ENCODE measurements around the gene RALB. TPM values are rescaled to one million over a fixed set of nuclear protein-coding genes. Genes with fewer than 3 reads are reported as not detected.
"Not testable (repeated sequence)": the region's sequence is repeated elsewhere in the genome, so short reads cannot be mapped to it uniquely, and the experiment has no call there.

The RALB gene
- total RNA-seq, 1 experiment from 2014 or later, result 35.8 TPM

DNA sequence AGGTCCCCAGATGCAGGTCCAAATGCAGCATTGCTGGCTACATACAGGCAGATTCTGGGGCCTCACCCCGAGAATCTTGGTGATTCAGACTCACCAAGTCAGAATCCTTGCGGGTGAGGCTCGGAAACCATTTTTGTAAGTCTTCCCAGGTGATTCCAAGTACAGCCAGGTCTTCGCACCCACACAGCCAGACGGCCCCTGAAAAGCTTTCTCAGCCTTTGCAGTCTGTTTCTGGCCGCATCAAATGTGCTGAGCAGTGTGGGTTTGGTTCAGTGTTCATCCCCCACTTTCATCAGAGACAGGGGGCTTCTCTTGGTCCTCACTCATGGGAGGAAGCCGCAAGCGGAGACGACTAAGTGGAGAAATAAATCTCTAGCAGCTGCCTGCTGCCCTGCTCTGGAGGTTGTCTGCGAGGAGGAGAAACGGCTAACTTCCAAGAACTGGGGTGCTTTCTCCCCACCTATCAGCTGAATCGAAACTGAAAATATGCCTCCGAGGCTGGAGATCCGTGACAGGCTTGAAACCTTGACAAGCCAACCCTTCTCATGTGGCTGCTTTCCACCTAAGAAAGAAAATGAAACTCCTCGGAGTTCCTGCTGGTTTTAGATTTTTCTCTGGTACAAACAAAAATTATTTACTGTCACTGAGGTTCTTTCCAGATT is 20.5 kb upstream of the RALB start:
- H3K27me3 ChIP-seq, result peaks cover 12% of the 10 kb centered on the region
- H3K4me3 ChIP-seq, result peak overlapping the region; percentile 29
- no peaks in the 10 kb centered on the region; the same call in 1 of the 2 replicates for H3K4me1 ChIP-seq
- no peaks in the 10 kb centered on the region for H3K36me3 ChIP-seq
- no peak for DNase-seq
- H3K27ac ChIP-seq, result no peak overlapping the region
- no peaks in the 10 kb centered on the region for H3K9me3 ChIP-seq (replicated peaks)

DNA sequence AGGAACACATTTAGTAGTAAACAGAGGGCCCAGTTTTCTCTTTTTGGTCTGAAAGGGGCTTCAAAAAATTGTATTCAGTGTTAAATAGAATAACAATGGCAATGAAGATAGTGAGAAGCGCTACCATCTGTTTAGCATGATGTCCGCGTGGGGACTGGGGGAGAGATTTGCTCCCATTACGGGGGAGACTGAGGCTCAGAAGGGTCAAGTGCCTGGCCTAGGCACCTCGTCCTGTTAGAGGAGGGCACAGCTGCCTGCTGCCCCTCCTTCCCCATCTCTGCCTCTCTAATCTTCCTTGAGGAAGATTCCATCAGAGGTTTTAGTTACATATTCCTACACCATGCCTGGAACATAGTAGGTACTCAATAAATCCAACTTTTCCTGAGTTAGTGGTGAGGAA is 19.4 kb upstream of the RALB start:
- Histone ChIP-seq H3K4me3 (no peak overlapping the region), H3K4me1 (no peaks in the 10 kb centered on the region; the same call in 1 of the 2 replicates), H3K9me3 (replicated peaks) (no peaks in the 10 kb centered on the region), H3K27me3 (peaks cover 3% of the 10 kb centered on the region; the same call in 1 of the 2 replicates), H3K27ac (no peak overlapping the region), H3K36me3 (no peaks in the 10 kb centered on the region)
- DNase-seq, result no peak

DNA sequence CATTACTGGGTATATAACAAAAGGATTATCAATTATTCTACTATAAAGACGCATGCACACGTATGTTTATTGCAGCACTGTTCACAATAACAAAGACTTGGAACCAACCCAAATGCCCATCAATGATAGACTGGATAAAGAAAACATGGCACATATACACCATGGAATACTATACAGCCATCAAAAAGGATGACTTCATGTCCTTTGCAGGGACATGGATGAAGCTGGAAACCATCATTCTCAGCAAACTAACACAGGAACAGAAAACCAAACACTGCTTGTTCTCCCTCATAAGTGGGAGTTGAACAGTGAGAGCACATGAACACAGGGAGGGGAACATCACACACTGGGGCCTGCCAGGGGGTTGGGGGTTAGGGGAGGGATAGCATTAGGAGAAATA is 17.5 kb upstream of the RALB start:
- not testable (repeated sequence) for H3K4me3 ChIP-seq; DNase-seq; H3K4me1 ChIP-seq; H3K9me3 ChIP-seq (replicated peaks); H3K27me3 ChIP-seq; H3K36me3 ChIP-seq; H3K27ac ChIP-seq

DNA sequence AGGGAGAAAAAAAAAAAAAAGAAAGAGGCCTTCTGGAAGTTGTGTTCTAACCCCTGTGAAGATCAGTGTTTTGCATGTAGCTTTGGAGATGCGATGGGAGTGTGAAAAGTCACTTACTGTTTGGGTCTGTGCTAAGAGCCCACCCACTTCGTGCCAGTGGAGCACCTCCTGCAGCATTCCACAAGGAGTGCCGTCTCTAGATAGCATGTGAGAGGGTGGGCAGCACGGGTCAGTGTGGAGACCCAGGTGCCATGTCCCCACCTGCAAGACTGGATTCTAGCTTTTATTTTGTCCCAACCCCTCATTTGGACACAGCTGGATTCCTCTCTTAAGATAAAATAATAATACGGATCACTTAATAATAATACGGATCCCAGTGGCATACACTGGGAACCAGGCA is 17.0 kb upstream of the RALB start:
- Histone ChIP-seq H3K4me1 (no peaks in the 10 kb centered on the region; the same call in 1 of the 2 replicates), H3K36me3 (no peaks in the 10 kb centered on the region), H3K9me3 (replicated peaks) (no peaks in the 10 kb centered on the region), H3K27me3 (peaks cover 3% of the 10 kb centered on the region; the same call in 1 of the 2 replicates), H3K4me3 (no peak overlapping the region), H3K27ac (no peak overlapping the region)
- DNase-seq, result no peak

DNA sequence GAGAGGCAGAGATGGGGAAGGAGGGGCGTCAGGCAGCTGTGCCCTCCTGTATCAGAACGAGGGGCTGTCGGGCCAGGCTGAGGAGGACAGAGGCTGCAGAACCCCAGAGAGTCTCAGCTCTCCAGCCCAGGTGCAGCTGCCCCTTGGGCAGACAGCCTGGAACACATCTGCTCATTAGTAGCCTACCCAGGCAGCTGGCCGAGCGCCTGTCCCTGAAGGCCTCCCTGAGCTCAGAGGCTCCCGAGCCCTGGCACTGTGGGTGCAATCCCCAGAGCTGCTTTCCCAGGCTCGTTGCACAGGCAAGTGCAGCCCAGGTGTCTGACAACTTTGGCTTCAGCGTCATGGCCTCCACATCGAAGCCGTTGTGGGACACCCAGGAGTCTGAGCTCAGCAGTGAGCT is 16.3 kb upstream of the RALB start:
- H3K9me3 ChIP-seq (replicated peaks), result no peaks in the 10 kb centered on the region

DNA sequence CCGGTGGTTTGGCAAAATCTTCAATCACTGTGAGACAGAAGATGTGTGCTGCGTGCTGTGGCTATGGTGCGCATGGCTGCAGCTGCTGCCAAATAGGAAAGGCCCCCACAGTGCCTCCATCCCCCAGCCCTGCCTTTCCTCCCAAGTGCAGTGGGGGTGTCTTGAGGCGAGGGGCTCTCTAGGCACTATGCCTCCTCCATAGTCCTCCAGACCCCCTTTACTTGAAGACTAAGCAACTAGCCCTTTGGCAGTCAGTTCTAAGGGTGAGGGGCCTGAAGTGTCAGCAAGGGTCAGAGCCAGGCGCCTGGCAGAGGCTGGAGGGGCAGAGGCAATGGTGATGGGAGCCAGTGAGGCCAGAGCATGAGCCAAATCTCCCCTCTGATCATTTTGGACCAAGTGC is 15.9 kb upstream of the RALB start:
- no peak for DNase-seq
- no peak overlapping the region for H3K27ac ChIP-seq
- H3K27me3 ChIP-seq, result 0 out of 2 replicates have a peak, but pooled peaks cover 3% of the 10 kb centered on the region
- H3K9me3 ChIP-seq (replicated peaks), result no peaks in the 10 kb centered on the region
- no peak overlapping the region for H3K4me3 ChIP-seq
- H3K4me1 ChIP-seq, result no peaks in the 10 kb centered on the region; the same call in 1 of the 2 replicates
- H3K36me3 ChIP-seq, result no peaks in the 10 kb centered on the region

More for the DNA sequence above, 16.3 kb upstream of the RALB start:
- no peak for DNase-seq
- H3K27ac ChIP-seq, result no peak overlapping the region
- no peaks in the 10 kb centered on the region for H3K36me3 ChIP-seq
- 0 out of 2 replicates have a peak, but pooled peaks cover 3% of the 10 kb centered on the region for H3K27me3 ChIP-seq
- no peak overlapping the region for H3K4me3 ChIP-seq
- no peaks in the 10 kb centered on the region; the same call in 1 of the 2 replicates for H3K4me1 ChIP-seq

DNA sequence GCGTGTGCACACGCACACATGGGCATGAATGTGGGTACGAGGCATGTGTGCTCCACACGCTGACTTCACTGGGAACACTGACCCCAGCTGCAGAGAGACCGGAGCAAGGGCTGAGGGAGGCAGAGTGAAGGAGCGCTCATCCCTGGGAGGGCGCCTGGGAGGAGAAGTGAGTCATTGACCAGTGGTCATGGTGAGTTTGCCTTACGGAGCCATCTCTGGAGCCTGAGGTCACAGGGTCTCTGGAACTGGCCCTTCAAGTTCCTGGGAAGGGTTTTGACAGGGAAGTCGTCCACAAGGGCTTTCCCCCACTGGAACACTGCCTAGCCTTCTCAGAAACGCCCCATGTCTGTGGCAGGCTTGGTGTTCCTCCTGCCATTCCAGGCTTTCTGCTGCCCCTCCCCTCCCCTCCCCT is 15.2 kb upstream of the RALB start:
- no peaks in the 10 kb centered on the region; the same call in 1 of the 2 replicates for H3K4me1 ChIP-seq
- H3K36me3 ChIP-seq, result no peaks in the 10 kb centered on the region
- no peak overlapping the region for H3K4me3 ChIP-seq
- no peaks in the 10 kb centered on the region for H3K9me3 ChIP-seq (replicated peaks)
- H3K27me3 ChIP-seq, result 0 out of 2 replicates have a peak, but pooled peaks cover 3% of the 10 kb centered on the region
- no peak overlapping the region for H3K27ac ChIP-seq
- DNase-seq, result peak; percentile 36 to 40

DNA sequence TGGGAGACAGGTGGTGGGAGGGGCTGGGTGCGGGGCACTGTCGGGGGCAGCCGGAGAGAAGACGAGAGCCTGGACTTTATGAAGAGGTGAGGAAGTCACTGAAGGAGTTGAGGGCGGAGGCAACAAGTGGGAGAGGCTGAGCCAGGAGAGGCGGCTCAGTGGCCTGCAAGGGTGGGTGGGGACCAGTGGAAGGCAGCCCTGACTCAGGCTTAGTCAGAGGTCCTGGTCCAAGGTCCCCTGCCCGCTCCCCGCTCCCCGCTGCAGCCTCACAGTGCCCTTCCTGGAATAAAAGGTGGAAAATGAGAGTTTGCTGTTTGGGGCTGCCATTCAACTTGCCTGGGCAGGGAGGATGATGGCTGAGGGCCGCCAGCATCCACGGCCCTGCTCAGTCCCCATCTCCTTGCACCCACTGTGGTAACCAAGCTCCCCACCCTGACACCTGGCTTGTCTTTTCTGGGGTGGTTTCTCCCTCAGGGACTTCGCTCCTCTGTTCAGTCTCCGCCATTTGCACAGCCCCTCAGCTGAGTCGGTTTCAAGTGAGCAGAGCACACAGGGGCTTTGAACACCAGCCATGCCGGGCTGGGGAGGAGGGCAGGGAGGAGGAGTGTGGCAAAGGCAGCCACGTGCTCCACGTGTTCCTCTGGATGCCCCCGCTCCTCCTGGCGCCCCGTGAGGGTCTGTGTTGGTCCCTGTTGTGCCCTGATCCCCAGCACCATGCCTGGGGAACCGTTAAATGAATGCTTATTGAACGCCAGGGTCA is 13.7 kb upstream of the RALB start:
- DNase-seq, result no peak
- H3K4me1 ChIP-seq, result no peaks in the 10 kb centered on the region; the same call in 1 of the 2 replicates
- no peaks in the 10 kb centered on the region for H3K9me3 ChIP-seq (replicated peaks)
- no peaks in the 10 kb centered on the region for H3K27me3 ChIP-seq
- H3K4me3 ChIP-seq, result no peak overlapping the region
- H3K36me3 ChIP-seq, result no peaks in the 10 kb centered on the region
- H3K27ac ChIP-seq, result no peak overlapping the region

DNA sequence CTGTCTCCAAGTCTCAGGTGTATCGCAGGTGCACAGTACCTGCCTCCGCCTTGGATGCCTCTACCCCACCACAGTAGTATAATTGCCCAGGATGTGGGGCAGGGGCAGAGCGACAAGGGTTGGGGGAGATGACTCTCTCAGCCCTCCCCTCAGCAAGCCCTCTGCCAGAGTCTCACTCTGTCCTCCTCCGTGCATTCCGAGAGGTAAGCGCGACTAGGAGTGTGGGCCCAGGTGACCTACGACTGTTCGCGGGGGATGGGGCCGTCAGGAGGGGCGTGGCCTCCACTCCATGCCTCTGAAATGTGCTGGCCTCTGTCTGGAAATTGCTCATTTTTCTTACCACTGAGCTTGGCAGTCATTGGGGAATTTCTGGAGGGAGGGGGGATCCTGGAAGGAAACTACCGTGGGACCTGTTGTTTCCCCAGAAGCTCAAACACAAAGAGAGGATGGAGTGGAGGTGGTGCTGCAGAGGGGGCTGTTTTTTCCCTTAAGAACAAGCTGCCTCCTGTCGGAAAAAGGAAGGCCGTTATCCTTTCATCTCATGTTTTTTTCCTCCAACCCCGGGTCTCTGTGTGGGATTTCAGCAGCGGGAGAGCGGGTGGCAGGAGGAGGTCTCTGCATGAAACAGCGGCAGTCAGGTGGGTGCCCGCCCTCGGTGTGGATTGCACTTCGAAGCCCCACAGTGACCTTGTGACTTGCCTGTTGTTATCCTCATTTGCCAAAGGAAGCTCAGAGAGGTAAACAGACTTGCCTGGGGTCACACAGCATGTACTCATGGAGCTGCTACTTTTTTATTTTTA is 13.0 kb upstream of the RALB start:
- no peak overlapping the region for H3K27ac ChIP-seq

DNA sequence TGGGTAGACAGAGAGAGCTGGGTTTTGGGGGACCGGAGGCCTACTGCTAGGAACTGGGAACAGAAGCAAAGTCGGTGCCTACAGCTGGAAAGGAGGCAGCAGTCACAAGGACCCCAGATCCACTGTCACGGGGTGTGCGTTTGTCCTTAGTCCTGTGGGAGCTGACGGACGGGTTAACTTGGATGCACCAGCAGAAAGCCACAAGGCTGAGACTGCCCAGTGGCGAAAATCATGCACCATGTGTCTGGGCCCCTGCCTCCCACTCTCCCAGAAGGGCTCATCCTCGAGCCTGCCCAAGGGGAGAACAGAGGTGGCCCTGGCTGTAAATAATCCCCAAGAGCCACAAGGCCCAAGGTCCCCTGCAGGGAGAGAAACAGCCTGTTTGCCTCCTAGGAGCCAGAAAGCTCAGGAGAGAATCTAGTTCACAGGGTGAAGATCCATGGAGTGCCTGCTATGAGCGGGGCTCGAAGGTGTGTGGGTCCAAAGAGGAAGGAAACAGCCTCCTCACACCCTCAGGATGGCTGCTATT is 11.7 kb upstream of the RALB start:
- no peaks in the 10 kb centered on the region for H3K9me3 ChIP-seq (replicated peaks)

More for the DNA sequence above, 13.0 kb upstream of the RALB start:
- Histone ChIP-seq H3K4me3 (no peak overlapping the region), H3K27me3 (no peaks in the 10 kb centered on the region), H3K4me1 (no peaks in the 10 kb centered on the region; the same call in 1 of the 2 replicates), H3K9me3 (replicated peaks) (no peaks in the 10 kb centered on the region), H3K36me3 (no peaks in the 10 kb centered on the region)
- no peak for DNase-seq

DNA sequence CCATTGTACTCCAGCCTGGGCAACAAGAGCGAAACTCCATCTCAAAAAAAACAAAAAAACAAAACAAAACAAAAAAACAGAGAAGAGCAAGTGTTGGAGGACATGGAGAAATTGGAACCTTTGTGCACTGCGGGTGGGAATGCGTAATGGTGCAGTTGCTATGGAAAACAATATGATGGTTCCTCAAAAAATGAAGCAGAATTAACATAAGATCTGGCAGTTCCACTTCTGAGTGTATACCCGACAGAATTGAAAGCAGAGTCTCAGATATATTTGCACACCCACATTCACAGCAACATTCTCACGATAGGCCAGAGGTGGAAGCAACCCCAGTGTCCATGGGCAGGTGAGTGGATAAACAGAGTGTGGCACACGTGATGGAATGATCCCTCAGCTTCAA is 11.0 kb upstream of the RALB start:
- H3K27me3 ChIP-seq, result no peaks in the 10 kb centered on the region
- H3K36me3 ChIP-seq, result no peaks in the 10 kb centered on the region
- H3K4me3 ChIP-seq, result no peak overlapping the region
- H3K9me3 ChIP-seq (replicated peaks), result no peaks in the 10 kb centered on the region
- DNase-seq, result no peak
- no peak overlapping the region for H3K27ac ChIP-seq
- H3K4me1 ChIP-seq, result peaks cover 16% of the 10 kb centered on the region

More for the DNA sequence above, 11.7 kb upstream of the RALB start:
- DNase-seq, result no peak
- no peaks in the 10 kb centered on the region for H3K27me3 ChIP-seq
- no peaks in the 10 kb centered on the region for H3K36me3 ChIP-seq
- no peak overlapping the region for H3K27ac ChIP-seq
- peaks cover 9% of the 10 kb centered on the region; the same call in 1 of the 2 replicates for H3K4me1 ChIP-seq
- no peak overlapping the region for H3K4me3 ChIP-seq

DNA sequence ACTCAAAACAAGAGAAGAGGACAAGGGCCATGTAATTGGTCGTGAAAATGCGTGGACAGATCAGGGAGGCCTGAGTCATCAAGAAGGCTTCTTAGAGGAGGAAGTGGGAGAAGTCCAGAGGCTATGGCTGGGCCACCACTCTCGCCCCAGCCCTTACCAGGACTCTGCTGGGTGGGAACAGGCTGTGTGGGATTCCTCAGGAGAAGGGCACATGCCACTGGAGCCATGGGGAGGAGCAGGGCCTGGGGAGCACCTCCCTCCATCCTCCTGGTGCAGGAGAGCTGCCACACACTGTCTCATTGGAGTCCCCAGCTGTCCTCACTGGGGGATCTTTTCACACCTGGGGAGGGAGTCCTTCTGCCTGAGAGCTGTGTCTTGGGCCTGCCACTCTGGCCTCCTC is 9.4 kb upstream of the RALB start:
- no peaks in the 10 kb centered on the region for H3K36me3 ChIP-seq
- no peaks in the 10 kb centered on the region for H3K27me3 ChIP-seq
- H3K9me3 ChIP-seq (replicated peaks), result no peaks in the 10 kb centered on the region
- H3K4me3 ChIP-seq, result no peak overlapping the region
- peaks cover 24% of the 10 kb centered on the region for H3K4me1 ChIP-seq
- no peak for DNase-seq
- H3K27ac ChIP-seq, result no peak overlapping the region

DNA sequence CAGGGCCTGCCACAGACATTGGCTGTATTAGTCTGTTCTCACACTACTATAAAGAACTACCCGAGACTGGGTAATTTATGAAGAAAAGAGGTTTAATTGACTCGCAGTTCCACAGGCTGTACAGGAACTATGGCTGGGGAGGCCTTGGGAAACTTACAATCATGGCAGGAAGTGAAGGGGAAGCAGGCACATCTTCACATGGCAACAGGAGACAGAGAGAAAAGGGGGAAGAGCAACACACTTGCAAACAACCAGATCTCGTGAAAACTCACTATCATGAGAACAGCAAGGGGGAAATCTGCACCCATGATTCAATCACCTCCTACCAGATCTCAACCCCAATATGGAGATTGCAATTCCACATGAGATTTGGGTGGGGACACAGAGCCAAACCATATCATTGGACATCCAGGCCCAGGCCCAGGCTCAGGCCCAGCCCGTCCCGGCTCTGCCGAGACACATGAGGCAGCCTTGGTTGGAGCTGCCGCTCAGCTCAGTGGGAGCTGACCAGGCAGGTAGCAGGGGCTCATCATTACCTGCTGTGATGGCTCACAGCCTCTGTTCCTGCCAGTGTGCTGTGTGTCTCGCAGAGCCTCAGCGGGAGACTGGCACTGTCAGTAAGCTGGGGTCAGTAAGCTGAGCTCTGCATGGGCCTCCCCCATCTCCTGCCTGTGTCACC is 8.6 kb upstream of the RALB start:
- Histone ChIP-seq H3K4me3 (no peak overlapping the region), H3K4me1 (peaks cover 24% of the 10 kb centered on the region)

More for the DNA sequence above, 8.6 kb upstream of the RALB start:
- no peak overlapping the region for H3K27ac ChIP-seq
- no peaks in the 10 kb centered on the region for H3K9me3 ChIP-seq (replicated peaks)
- no peak for DNase-seq
- H3K36me3 ChIP-seq, result no peaks in the 10 kb centered on the region
- H3K27me3 ChIP-seq, result 0 out of 2 replicates have a peak, but pooled peaks cover 3% of the 10 kb centered on the region
